HepG2 (cell line): ENCODE measurements around the gene SMAD3. TPM values are rescaled to one million over a fixed set of nuclear protein-coding genes. Genes with fewer than 3 reads are reported as not detected.
A peak's percentile ranks its signal among the peaks of the same experiment; 100 is the strongest.

Experiments used
- BATF2 ChIP-seq: sonication (generic); formaldehyde crosslinking; IDR thresholded peaks from 2 replicates; pipeline ENCODE4 v1.8.0; 2022; ENCODE audit warnings: mild to moderate bottlenecking, missing genetic modification reagents, moderate library complexity
- BORCS8-MEF2B ChIP-seq: sonication (generic); formaldehyde crosslinking; IDR thresholded peaks from 2 replicates; pipeline ENCODE4 v1.8.0; 2022; ENCODE audit warnings: mild to moderate bottlenecking, missing genetic modification reagents
- CC2D1A ChIP-seq: sonication (generic); formaldehyde crosslinking; IDR thresholded peaks from 2 replicates; pipeline ENCODE4 v1.8.1; 2023; ENCODE audit warnings: mild to moderate bottlenecking, missing genetic modification reagents
- CREB3 ChIP-seq: sonication (generic); formaldehyde crosslinking; IDR thresholded peaks from 2 replicates; pipeline ENCODE4 v1.5.0; 2020; ENCODE audit warnings: missing genetic modification reagents
- FOXP4 ChIP-seq: sonication (generic); formaldehyde crosslinking; IDR thresholded peaks from 2 replicates; pipeline ENCODE4 v1.4.0; 2020; ENCODE audit warnings: missing genetic modification reagents
- KAT7 ChIP-seq: IDR thresholded peaks from 2 replicates; pipeline ENCODE4 v1.6.1; 2018; ENCODE audit warnings: borderline replicate concordance, missing compliant biosample characterization
- MYNN ChIP-seq: sonication (generic); formaldehyde crosslinking; IDR thresholded peaks from 2 replicates; pipeline ENCODE4 v1.4.0; 2020; ENCODE audit warnings: mild to moderate bottlenecking, low read depth, missing genetic modification reagents
- NCOA2 ChIP-seq: sonication (generic); formaldehyde crosslinking; IDR thresholded peaks from 2 replicates; pipeline ENCODE4 v1.8.0; 2022; ENCODE audit warnings: inconsistent platforms
- RERE ChIP-seq: IDR thresholded peaks from 2 replicates; pipeline ENCODE4 v1.6.1; 2016; ENCODE audit warnings: low read depth, missing genetic modification reagents, missing compliant biosample characterization
- SRSF1 ChIP-seq: fragments of 200-400 bp; formaldehyde crosslinking; optimal IDR thresholded peaks from 2 replicates; pipeline ENCODE3; 2017; ENCODE audit warnings: mild to moderate bottlenecking, low read depth, low read length, moderate library complexity
- TBX3 ChIP-seq: fragments of 450-650 bp; IDR thresholded peaks from 2 replicates; pipeline ENCODE4 v1.6.1; 2017; ENCODE audit warnings: antibody characterized with exemption, mild to moderate bottlenecking, inconsistent platforms, borderline replicate concordance
- ZHX1 ChIP-seq: sonication (generic); formaldehyde crosslinking; IDR thresholded peaks from 2 replicates; pipeline ENCODE4 v1.8.1; 2022; ENCODE audit warnings: low read depth, mild to moderate bottlenecking, missing genetic modification reagents
- ZNF296 ChIP-seq: sonication (generic); formaldehyde crosslinking; conservative IDR thresholded peaks from 2 replicates; pipeline ENCODE4 v1.5.0; 2020; ENCODE audit warnings: mild to moderate bottlenecking, missing genetic modification reagents
- ZNF335 ChIP-seq: sonication (generic); formaldehyde crosslinking; IDR thresholded peaks from 2 replicates; pipeline ENCODE4 v1.4.0; 2020; ENCODE audit warnings: missing genetic modification reagents
- ZNF629 ChIP-seq: sonication (generic); formaldehyde crosslinking; conservative IDR thresholded peaks from 2 replicates; pipeline ENCODE4 v1.5.0; 2020; ENCODE audit warnings: missing genetic modification reagents
- ZNF879 ChIP-seq: sonication (generic); formaldehyde crosslinking; IDR thresholded peaks from 2 replicates; pipeline ENCODE4 v1.8.1; 2023; ENCODE audit warnings: missing genetic modification reagents
- ZSCAN31 ChIP-seq: sonication (generic); formaldehyde crosslinking; IDR thresholded peaks from 2 replicates; pipeline ENCODE4 v1.5.0; 2020; ENCODE audit warnings: low read depth, mild to moderate bottlenecking, missing genetic modification reagents
- polyA plus RNA-seq, 8 experiments: library from polyadenylated mRNA; depleted of rRNA in 3 of 8; stranded (reverse) in 7 of 8; unstranded in 1 of 8; fragments of >200 nt; fragmentation: Illumina TruSeq in 4 of 8; extraction: Trizol in 4 of 8; gene quantifications; 2 replicates each; pipeline versions ENCODE4 v1.2.1 to v1.2.3, GENCODE V29; 2011 to 2016; ENCODE audit warnings: low read depth in 4 of 8, missing spikeins in 1 of 8, mixed read lengths in 1 of 8; ENCODE audit not compliant: insufficient read depth in 1 of 8
- total RNA-seq, 5 experiments: library from RNA; depleted of rRNA; stranded (reverse); fragments of >200 nt; fragmentation: Illumina TruSeq; extraction: Trizol; gene quantifications; 2 replicates each; pipeline ENCODE4 v1.2.3, GENCODE V29; 2016; ENCODE audit warnings: low read depth in 1 of 5

SMAD3 gene
- total and polyA plus RNA-seq, 2 of the 13 experiments (the other 11 are each of a cell fraction or from before 2014, with no cell fraction given) = 8.6 to 56.3 TPM

- TF ChIP-seq RERE (CRISPR knock-in tag) (0 out of 2 replicates have a peak, but pooled peaks have one; percentile 59), SRSF1 (no peak), BORCS8-MEF2B (CRISPR knock-in tag) (no peak), NCOA2 (peak; percentile 88), ZNF296 (CRISPR knock-in tag) (no peak), BATF2 (CRISPR knock-in tag) (no peak), KAT7 (CRISPR knock-in tag) (0 out of 2 replicates have a peak, but pooled peaks have one; percentile 45), TBX3 (peak; percentile 54; the same call in 1 of the 2 replicates), ZNF335 (no peak), CC2D1A (CRISPR knock-in tag) (no peak), FOXP4 (peak; percentile 95), ZNF879 (CRISPR knock-in tag) (no peak), ZHX1 (CRISPR knock-in tag) (peak; percentile 27; the same call in 1 of the 2 replicates), CREB3 (CRISPR knock-in tag) (no peak), MYNN (CRISPR knock-in tag) (no peak), ZSCAN31 (CRISPR knock-in tag) (no peak), ZNF629 (CRISPR knock-in tag) (peak; percentile 93)
Observed at GRCh38 chr15:67146875-67147381, 81.5 kb downstream of the SMAD3 start (continued).
